DOHH2 (cell line): Measurements from ENCODE around the gene ORC2.

Source experiments
- H3F3A ChIP-seq: fragments of 200-600 bp; sonication (generic), shearing (Covaris generic); 2 replicates; pipeline ENCODE4 v1.6.0; 2016; ENCODE audit warnings: antibody characterized with exemption, mild to moderate bottlenecking; ENCODE audit not compliant: control insufficient read depth, insufficient read depth
- H3K27ac ChIP-seq: fragments of 200-600 bp; sonication (generic); 2 replicates; pipeline ENCODE4 v1.5.1; 2014; ENCODE audit warnings: low read depth, mild to moderate bottlenecking, low read length, moderate library complexity
- H3K27me3 ChIP-seq: fragments of 200-600 bp; sonication (generic); 2 replicates; pipeline ENCODE4 v1.6.1; 2014; ENCODE audit warnings: mild to moderate bottlenecking, low read length, mixed read lengths; ENCODE audit not compliant: control insufficient read depth
- H3K36me3 ChIP-seq: fragments of 200-600 bp; sonication (generic); 2 replicates; pipeline ENCODE4 v1.6.1; 2014; ENCODE audit warnings: mild to moderate bottlenecking, low read length, moderate library complexity, mixed read lengths; ENCODE audit not compliant: control insufficient read depth
- H3K4me1 ChIP-seq: fragments of 200-600 bp; sonication (generic); 2 replicates; pipeline ENCODE4 v1.6.1; 2014; ENCODE audit warnings: mild to moderate bottlenecking, low read length, mixed read lengths; ENCODE audit not compliant: control insufficient read depth
- H3K4me2 ChIP-seq: fragments of 200-600 bp; sonication (generic); 2 replicates; pipeline ENCODE4 v1.6.0; 2014; ENCODE audit warnings: mild to moderate bottlenecking, low read length, moderate library complexity
- H3K4me3 ChIP-seq: fragments of 200-600 bp; sonication (generic); 2 replicates; pipeline ENCODE4 v1.5.1; 2014; ENCODE audit warnings: mild to moderate bottlenecking, low read length, mixed read lengths
- H3K79me2 ChIP-seq: fragments of 200-600 bp; sonication (generic); 2 replicates; pipeline ENCODE4 v1.6.1; 2014; ENCODE audit warnings: mild to moderate bottlenecking, low read length, mixed read lengths; ENCODE audit not compliant: control insufficient read depth
- H3K9me2 ChIP-seq: fragments of 200-600 bp; sonication (generic); replicated peaks from 2 replicates; pipeline ENCODE4 v1.6.1; 2014; ENCODE audit warnings: mild to moderate bottlenecking, low read length, mixed read lengths; ENCODE audit not compliant: control insufficient read depth
- H3K9me3 ChIP-seq: fragments of 200-600 bp; sonication (generic); 2 replicates; pipeline ENCODE4 v1.6.1; 2014; ENCODE audit warnings: antibody characterized with exemption, low read length, mixed read lengths; ENCODE audit not compliant: control insufficient read depth, insufficient read depth
- H4K20me1 ChIP-seq: fragments of 200-600 bp; sonication (generic); 2 replicates; pipeline ENCODE4 v1.6.0; 2014; ENCODE audit warnings: low read depth, mild to moderate bottlenecking, antibody characterized with exemption, low read length, moderate library complexity; ENCODE audit not compliant: control insufficient read depth, insufficient read depth
- EZH2phosphoT487 ChIP-seq: fragments of 200-600 bp; sonication (generic); IDR thresholded peaks from 2 replicates; pipeline ENCODE4 v1.6.1; 2017; ENCODE audit warnings: borderline replicate concordance, mild to moderate bottlenecking, antibody characterized with exemption, low read length, moderate library complexity, mixed read lengths
- TF ChIP-seq, protein P1 (sequence below): fragments of 200-600 bp; sonication (generic); IDR thresholded peaks from one replicate; pipeline ENCODE4 v1.5.1; 2014; ENCODE audit warnings: antibody characterized with exemption, mild to moderate bottlenecking, low read depth, low read length; ENCODE audit not compliant: poor library complexity, severe bottlenecking

The ORC2 gene

DNA sequence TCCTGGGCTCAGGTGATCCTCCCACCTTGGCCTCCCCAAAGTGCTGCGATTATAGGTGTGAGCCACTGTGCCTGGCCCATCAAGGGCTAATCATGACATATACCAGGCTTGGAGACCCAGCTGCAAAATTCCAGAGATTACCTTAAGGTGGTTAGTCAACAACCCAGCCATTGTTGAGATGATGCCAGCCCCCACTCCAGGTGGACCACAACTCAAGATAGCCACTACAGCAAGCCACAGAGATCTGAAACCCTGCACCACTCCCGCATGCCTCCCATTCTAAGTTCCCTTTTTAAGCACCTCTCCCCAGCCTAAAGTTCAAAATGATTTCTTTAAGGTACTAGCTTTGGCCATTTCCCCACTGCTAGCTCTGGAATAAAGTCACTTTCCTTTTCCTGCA is 94.4 kb downstream of the ORC2 start:
- no peak for TF ChIP-seq EZH2phosphoT487
- TF ChIP-seq, protein P1, sequence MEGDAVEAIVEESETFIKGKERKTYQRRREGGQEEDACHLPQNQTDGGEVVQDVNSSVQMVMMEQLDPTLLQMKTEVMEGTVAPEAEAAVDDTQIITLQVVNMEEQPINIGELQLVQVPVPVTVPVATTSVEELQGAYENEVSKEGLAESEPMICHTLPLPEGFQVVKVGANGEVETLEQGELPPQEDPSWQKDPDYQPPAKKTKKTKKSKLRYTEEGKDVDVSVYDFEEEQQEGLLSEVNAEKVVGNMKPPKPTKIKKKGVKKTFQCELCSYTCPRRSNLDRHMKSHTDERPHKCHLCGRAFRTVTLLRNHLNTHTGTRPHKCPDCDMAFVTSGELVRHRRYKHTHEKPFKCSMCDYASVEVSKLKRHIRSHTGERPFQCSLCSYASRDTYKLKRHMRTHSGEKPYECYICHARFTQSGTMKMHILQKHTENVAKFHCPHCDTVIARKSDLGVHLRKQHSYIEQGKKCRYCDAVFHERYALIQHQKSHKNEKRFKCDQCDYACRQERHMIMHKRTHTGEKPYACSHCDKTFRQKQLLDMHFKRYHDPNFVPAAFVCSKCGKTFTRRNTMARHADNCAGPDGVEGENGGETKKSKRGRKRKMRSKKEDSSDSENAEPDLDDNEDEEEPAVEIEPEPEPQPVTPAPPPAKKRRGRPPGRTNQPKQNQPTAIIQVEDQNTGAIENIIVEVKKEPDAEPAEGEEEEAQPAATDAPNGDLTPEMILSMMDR = no peak
- peaks cover 21% of the 10 kb centered on the region for H3K36me3 ChIP-seq
- no peak overlapping the region for H3K27ac ChIP-seq
- peaks cover 22% of the 10 kb centered on the region for H3K4me1 ChIP-seq
- no peaks in the 10 kb centered on the region for H3K9me2 ChIP-seq
- peaks cover 8% of the 10 kb centered on the region; the same call in 1 of the 2 replicates for H3F3A ChIP-seq
- H3K4me3 ChIP-seq = no peak overlapping the region
- H3K79me2 ChIP-seq = peaks cover 5% of the 10 kb centered on the region
- no peaks in the 10 kb centered on the region for H3K9me3 ChIP-seq
- H4K20me1 ChIP-seq = no peaks in the 10 kb centered on the region
- no peaks in the 10 kb centered on the region for H3K27me3 ChIP-seq
- H3K4me2 ChIP-seq = peak overlapping the region; percentile 12

DNA sequence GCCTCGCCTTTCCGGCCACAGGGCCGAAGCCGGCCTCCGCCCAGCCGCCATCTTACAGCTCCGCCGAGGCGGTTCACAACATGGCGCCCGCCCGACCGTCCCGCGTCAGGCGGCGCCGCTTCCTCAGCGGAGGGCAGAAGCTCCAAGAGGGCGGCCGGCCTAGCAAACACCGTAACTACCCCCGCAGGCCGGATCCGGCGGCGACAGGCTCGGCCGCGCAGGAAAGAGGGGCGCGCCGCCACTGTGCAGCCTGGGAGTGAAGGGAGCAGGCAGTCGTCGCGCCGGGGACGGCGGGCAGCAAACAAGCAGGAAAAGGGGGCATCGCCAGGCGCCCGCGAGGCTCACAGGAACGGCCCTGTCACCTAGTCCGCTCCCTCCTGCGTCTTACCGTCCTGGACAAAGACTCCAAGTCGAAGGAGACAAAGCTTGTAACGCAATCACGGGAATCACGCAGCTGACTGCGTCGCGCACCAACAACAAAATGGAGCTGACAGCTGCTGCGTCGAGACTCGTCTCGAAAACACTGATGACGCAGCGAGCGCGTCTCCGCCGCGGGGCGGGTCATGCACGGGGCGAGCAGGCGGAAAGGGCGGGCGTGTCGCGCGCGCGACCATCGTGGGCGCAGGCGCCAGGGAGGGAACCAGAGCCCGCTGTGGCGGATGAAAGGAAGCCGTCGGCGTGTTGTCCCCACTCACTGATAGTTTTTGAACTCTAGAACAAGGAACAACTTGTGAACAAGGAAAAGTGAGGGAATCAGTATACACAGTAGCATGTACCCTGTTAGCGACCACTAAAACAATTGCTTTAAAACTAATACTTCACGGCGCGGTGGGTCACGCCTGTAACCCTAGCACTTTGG is 99.1 kb downstream of the ORC2 start, which contains the start of gene CLK1:
Gene CLK1 (minus strand): TSS at position 483 of the 859 bp plus-strand sequence. CDS start 2,796 bp downstream, outside the sequence.
- Histone ChIP-seq H3K4me3 (peak within 1 kb of the TSS; percentile 98), H3K4me2 (peak within 1 kb of the TSS; percentile 87), H3F3A (peaks cover 25% of the 10 kb centered on the region), H3K79me2 (peaks cover 51% of the 10 kb centered on the region), H3K27ac (peak within 1 kb of the TSS; percentile 88), H4K20me1 (peaks cover 25% of the 10 kb centered on the region), H3K4me1 (peaks cover 36% of the 10 kb centered on the region), H3K9me3 (no peaks in the 10 kb centered on the region), H3K27me3 (no peaks in the 10 kb centered on the region), H3K36me3 (peaks cover 50% of the 10 kb centered on the region), H3K9me2 (no peaks in the 10 kb centered on the region)
- TF ChIP-seq, protein P1 = no peak
- TF ChIP-seq EZH2phosphoT487 = no peak

DNA sequence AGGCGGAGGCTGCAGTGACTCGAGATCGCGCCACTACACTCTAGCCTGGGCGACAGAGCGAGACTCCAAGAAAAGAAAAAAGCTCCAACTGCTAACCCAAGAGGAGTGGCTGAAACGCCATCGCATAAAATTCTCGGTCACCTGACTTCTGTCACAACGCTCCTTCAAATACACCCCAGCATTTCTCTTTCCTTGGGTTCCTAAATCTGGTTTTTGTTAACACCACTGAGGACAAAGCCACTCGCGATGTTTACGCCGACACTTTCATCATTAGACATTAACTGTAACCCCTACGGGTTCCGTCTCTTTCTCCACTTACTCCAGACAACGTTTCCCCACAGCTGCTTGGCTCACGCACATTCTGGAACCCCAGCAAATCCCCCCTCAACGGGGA is 99.7 kb downstream of the ORC2 start:
- Histone ChIP-seq H3K9me3 (no peaks in the 10 kb centered on the region), H3K36me3 (peaks cover 56% of the 10 kb centered on the region), H3K4me1 (peaks cover 30% of the 10 kb centered on the region), H3K4me2 (peak overlapping the region; percentile 87), H3F3A (peaks cover 26% of the 10 kb centered on the region), H4K20me1 (peaks cover 25% of the 10 kb centered on the region), H3K79me2 (peaks cover 58% of the 10 kb centered on the region), H3K4me3 (peak overlapping the region; percentile 98), H3K27me3 (no peaks in the 10 kb centered on the region), H3K9me2 (no peaks in the 10 kb centered on the region), H3K27ac (peak overlapping the region; percentile 88)
- no peak for TF ChIP-seq EZH2phosphoT487
- TF ChIP-seq, protein P1 = no peak
